ENCODE data around the gene ITPRIPL2. TPM values are rescaled to one million over a fixed set of nuclear protein-coding genes. Genes with fewer than 3 reads are reported as not detected.

ITPRIPL2 gene
- total and polyA plus RNA-seq, 2 of the 13 experiments (the other 11 are each of a cell fraction or from before 2014, with no cell fraction given), result 5.9 to 12.6 TPM

- no peak for TF ChIP-seq AGO2 (optimal IDR thresholded peaks at IDR 0.05; ENCODE audit: low read depth, low read length)
- no peak for TF ChIP-seq ZFP37 (CRISPR knock-in tag; IDR thresholded peaks at IDR 0.05; ENCODE audit: borderline replicate concordance)
- TF ChIP-seq FOXP1 (IDR thresholded peaks at IDR 0.05), result no peak
- no peak for TF ChIP-seq FOXP1 (CRISPR knock-in tag; IDR thresholded peaks at IDR 0.05)
- no peak for TF ChIP-seq ZBTB21 (CRISPR knock-in tag; IDR thresholded peaks at IDR 0.05)
- no peak for TF ChIP-seq ESRRA (CRISPR knock-in tag; IDR thresholded peaks at IDR 0.05; ENCODE audit: low read depth)
- no peak for TF ChIP-seq ZBTB20 (CRISPR knock-in tag; IDR thresholded peaks at IDR 0.05; ENCODE audit: borderline replicate concordance, low read depth)
- no peak for TF ChIP-seq ZNF510 (CRISPR knock-in tag; IDR thresholded peaks at IDR 0.05; ENCODE audit: low read depth)
- TF ChIP-seq REL (CRISPR knock-in tag; conservative IDR thresholded peaks at IDR 0.05), result no peak
- no peak for TF ChIP-seq CENPX (CRISPR knock-in tag; IDR thresholded peaks at IDR 0.05)
- TF ChIP-seq JUNB (CRISPR knock-in tag; IDR thresholded peaks at IDR 0.05; ENCODE audit: borderline replicate concordance), result no peak
- TF ChIP-seq NFYB (CRISPR knock-in tag; IDR thresholded peaks at IDR 0.05), result peak; percentile 52
- no peak for TF ChIP-seq ZNF367 (CRISPR knock-in tag; IDR thresholded peaks at IDR 0.05; ENCODE audit: borderline replicate concordance)
Measured at GRCh38 chr16:19153876-19154275, 40.1 kb downstream of the ITPRIPL2 start (continued).

DNA sequence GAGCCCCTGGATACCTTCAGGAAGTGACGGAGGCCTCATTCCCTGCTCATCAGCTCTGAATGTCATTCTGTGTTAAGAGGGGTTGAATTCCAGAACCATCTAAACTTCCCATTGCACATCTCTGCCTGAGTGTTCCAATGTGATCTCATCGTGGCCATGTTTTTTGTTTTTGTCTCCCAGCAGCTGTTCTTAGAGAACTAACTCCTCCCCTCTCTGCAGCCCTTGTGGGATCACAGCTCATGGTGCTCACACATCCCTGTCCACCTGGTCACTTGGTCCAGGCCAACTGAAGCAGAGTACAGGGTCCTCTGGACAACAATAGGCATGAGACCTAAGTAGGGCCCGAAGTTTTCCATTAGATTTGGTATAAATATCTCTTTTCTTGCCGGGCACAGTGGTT, 48.3 kb downstream of the ITPRIPL2 start:
- no peak for ATAC-seq
- H4K20me1 ChIP-seq (ENCODE audit: insufficient read depth, low read length), result no peaks in the 10 kb centered on the region
- H3K4me3 ChIP-seq (replicated peaks in 1 of 3; ENCODE audit: insufficient read depth in 1 of 3, low read depth in 2 of 3, low read length in 3 of 3), result no peak overlapping the region
- no peak for DNase-seq (ENCODE audit: low spot score)
- in situ Hi-C loops (cut with HindIII; ENCODE audit: extremely low pct_ligation_motif_present, low pct_unique_long_range_greater_than_20kb), result no loop called here
- TF ChIP-seq HHEX (CRISPR knock-in tag; IDR thresholded peaks at IDR 0.05) (0 out of 2 replicates have a peak, but pooled peaks have one; percentile 17), ZNF263 (CRISPR knock-in tag; IDR thresholded peaks at IDR 0.05) (peak; percentile 74), ZNF44 (CRISPR knock-in tag; IDR thresholded peaks at IDR 0.05) (no peak), PHF20 (CRISPR knock-in tag; IDR thresholded peaks at IDR 0.05) (no peak), PRDM10 (CRISPR knock-in tag; IDR thresholded peaks at IDR 0.05; ENCODE audit: low read depth) (peak; percentile 65; the same call in 1 of the 2 replicates), ZNF670 (CRISPR knock-in tag; IDR thresholded peaks at IDR 0.05; ENCODE audit: borderline replicate concordance) (no peak)
- H3K27me3 ChIP-seq (ENCODE audit: control insufficient read depth in 1 of 2, insufficient read depth in 2 of 2, low read length in 2 of 2), result peaks cover 0 to 19% of the 10 kb centered on the region in 2 experiments; a peak in 1 of 5 replicates
- H3K9me3 ChIP-seq (ENCODE audit: low read length), result no peaks in the 10 kb centered on the region
- ChIA-PET POLR2A (interaction anchor here (0.7 kb wide), 1 partner anchor 55 kb away, joined by 3 read pairs; no protein-coding TSS in a partner anchor), CTCF (ENCODE audit: low intra/inter-chr PET ratio, low total read pairs) (no interaction called here)
- H2AFZ ChIP-seq (ENCODE audit: low read length), result no peak overlapping the region
- no TSS peak for BruUV-seq (replicated peaks)
- intact Hi-C loops (cut with micrococcal nuclease; ENCODE audit: unreplicated experiment), result no loop called here
- H3K4me2 ChIP-seq (ENCODE audit: low read depth, low read length), result no peak overlapping the region
- 21% methylated on average over 4 of the region's 4 CpGs for WGBS (ENCODE audit: low lambda C conversion rate)
- H3K4me1 ChIP-seq (ENCODE audit: insufficient read depth, low read length), result peaks cover 10% of the 10 kb centered on the region
- H3K79me2 ChIP-seq (ENCODE audit: insufficient read depth, low read length), result no peaks in the 10 kb centered on the region
- no peak for FAIRE-seq
- no peaks in the 10 kb centered on the region for H3K36me3 ChIP-seq (replicated peaks in 1 of 2; ENCODE audit: control insufficient read depth in 1 of 2, insufficient read depth in 2 of 2, low read length in 2 of 2)
- H3K27ac ChIP-seq (ENCODE audit: extremely low read length, insufficient read depth, low read length), result no peak overlapping the region
- H3K9ac ChIP-seq (ENCODE audit: insufficient read depth, low read depth, low read length), result no peak overlapping the region

All from HepG2 (cell line).